WTC11 (cell line): ENCODE results near the gene TMEM179B. TPM values are rescaled to one million over a fixed set of nuclear protein-coding genes. Genes with fewer than 3 reads are reported as not detected.
"Not testable (repeated sequence)": the region's sequence is repeated elsewhere in the genome, so short reads cannot be mapped to it uniquely, and the experiment has no call there.

Source experiments
- ATAC-seq: fragments of 200-7000 bp; cut with Tn5 transposase; 2 replicates; pipeline ENCODE4 v1.10.0; 2021; ENCODE audit warnings: mild to moderate bottlenecking, moderate library complexity
- CTCF ChIA-PET: fragments of 300-600 bp; sonication (Branson Sonifier 250); formaldehyde crosslinking; loops from one replicate; lab custom pipeline; 2021; ENCODE audit warnings: antibody characterized with exemption; lab: Charles Lee
- POLR2A ChIA-PET: fragments of 350-600 bp; sonication (Branson Sonifier 250); formaldehyde crosslinking; loops from one replicate; lab custom pipeline; 2021; ENCODE audit warnings: antibody characterized with exemption; lab: Charles Lee
- DNase-seq: peaks from one replicate; pipeline ENCODE4 v3.0.0; 2021; ENCODE audit warnings: low spot score
- H3K27ac Mint-ChIP-seq: 2 replicates; pipeline ENCODE4 v1.8.0; 2021; ENCODE audit warnings: mixed read lengths
- H3K27me3 Mint-ChIP-seq: 2 replicates; pipeline ENCODE4 v1.8.0; 2021; ENCODE audit warnings: low read depth, mild to moderate bottlenecking, moderate library complexity, mixed read lengths
- H3K36me3 Mint-ChIP-seq: 2 replicates; pipeline ENCODE4 v1.8.0; 2021; ENCODE audit warnings: mixed read lengths
- H3K4me1 Mint-ChIP-seq: 2 replicates; pipeline ENCODE4 v1.8.0; 2022; ENCODE audit warnings: mixed read lengths
- H3K4me3 Mint-ChIP-seq: 2 replicates; pipeline ENCODE4 v1.8.0; 2021; ENCODE audit warnings: mild to moderate bottlenecking, moderate library complexity, mixed read lengths
- H3K9me3 Mint-ChIP-seq: 2 replicates; pipeline ENCODE4 v1.8.0; 2021; ENCODE audit warnings: mixed read lengths
- EMX1 ChIP-seq: fragments of 250-450 bp; sonication (Bioruptor Pico); IDR thresholded peaks from 2 replicates; pipeline ENCODE4 v1.8.0; 2021; ENCODE audit warnings: mild to moderate bottlenecking
- GABPB1 ChIP-seq: sonication (generic); formaldehyde crosslinking; IDR thresholded peaks from 2 replicates; pipeline ENCODE4 v1.8.1; 2023; ENCODE audit warnings: mild to moderate bottlenecking, missing genetic modification reagents
- MXD4 ChIP-seq: fragments of 250-450 bp; sonication (Bioruptor Pico); IDR thresholded peaks from 2 replicates; pipeline ENCODE4 v1.8.0; 2021; ENCODE audit warnings: mild to moderate bottlenecking, moderate library complexity, borderline replicate concordance
- NFATC4 ChIP-seq: fragments of 250-450 bp; sonication (Bioruptor Pico); IDR thresholded peaks from 2 replicates; pipeline ENCODE4 v1.9.0; 2021; ENCODE audit warnings: mild to moderate bottlenecking
- OVOL2 ChIP-seq: fragments of 250-450 bp; sonication (Bioruptor Pico); IDR thresholded peaks from 2 replicates; pipeline ENCODE4 v1.9.0; 2021; ENCODE audit warnings: mild to moderate bottlenecking, borderline replicate concordance
- PRRX2 ChIP-seq: fragments of 250-450 bp; sonication (Bioruptor Pico); IDR thresholded peaks from 2 replicates; pipeline ENCODE4 v1.8.0; 2021; ENCODE audit warnings: mild to moderate bottlenecking
- TP53 ChIP-seq: sonication (generic); formaldehyde crosslinking; IDR thresholded peaks from 2 replicates; pipeline ENCODE4 v1.8.1; 2023; ENCODE audit warnings: mild to moderate bottlenecking, missing genetic modification reagents
- ZNF263 ChIP-seq: sonication (generic); formaldehyde crosslinking; IDR thresholded peaks from 2 replicates; pipeline ENCODE4 v1.8.1; 2022; ENCODE audit warnings: low read depth, mild to moderate bottlenecking, moderate library complexity, missing genetic modification reagents
- total RNA-seq: library from RNA; stranded (reverse); gene quantifications from 3 replicates; pipeline ENCODE4 v1.2.3, GENCODE V29; 2021
- TF ChIP-seq, protein P1 (sequence below): sonication (generic); formaldehyde crosslinking; IDR thresholded peaks from 2 replicates; pipeline ENCODE4 v1.8.1; 2022; ENCODE audit warnings: missing genetic modification reagents, borderline replicate concordance
- TF ChIP-seq, protein P2 (sequence below): sonication (generic); formaldehyde crosslinking; IDR thresholded peaks from 2 replicates; pipeline ENCODE4 v1.8.1; 2023; ENCODE audit warnings: mild to moderate bottlenecking, missing genetic modification reagents, moderate library complexity
- TF ChIP-seq, protein P3 (sequence below): sonication (generic); formaldehyde crosslinking; IDR thresholded peaks from 2 replicates; pipeline ENCODE4 v1.8.0; 2023; ENCODE audit warnings: missing genetic modification reagents
- TF ChIP-seq, protein P4 (sequence below): sonication (generic); formaldehyde crosslinking; IDR thresholded peaks from 2 replicates; pipeline ENCODE4 v1.8.1; 2022; ENCODE audit warnings: low read depth, mild to moderate bottlenecking, moderate library complexity, missing genetic modification reagents, borderline replicate concordance
- TF ChIP-seq, protein P5 (sequence below): sonication (generic); formaldehyde crosslinking; IDR thresholded peaks from 2 replicates; pipeline ENCODE4 v1.8.1; 2023; ENCODE audit warnings: mild to moderate bottlenecking, missing genetic modification reagents

Gene TMEM179B
- total RNA-seq, 1 experiment from 2014 or later: 21.4 TPM

DNA sequence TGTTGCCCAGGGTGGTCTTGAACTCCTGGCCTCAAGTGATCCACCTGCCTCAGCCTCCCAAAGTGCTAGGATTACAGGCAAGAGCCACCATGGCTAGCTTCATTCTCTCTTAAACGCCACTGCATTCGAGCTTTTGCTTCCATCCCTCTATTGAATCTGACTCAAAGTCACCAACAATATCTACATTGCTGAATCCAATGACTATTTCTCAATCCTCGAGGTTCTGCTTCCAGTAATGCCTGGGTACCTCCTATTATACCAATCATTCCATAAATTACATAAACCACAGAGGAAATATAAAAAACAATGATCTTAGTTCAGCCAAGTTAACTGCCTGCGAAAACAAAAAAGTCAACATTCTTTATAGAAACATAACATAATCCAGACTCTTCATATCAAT lies 29.9 kb downstream of the TMEM179B start:
- H3K27ac Mint-ChIP-seq: no peak overlapping the region; the same call in 1 of the 2 replicates
- H3K27me3 Mint-ChIP-seq: no peaks in the 10 kb centered on the region
- TF ChIP-seq, protein P1, sequence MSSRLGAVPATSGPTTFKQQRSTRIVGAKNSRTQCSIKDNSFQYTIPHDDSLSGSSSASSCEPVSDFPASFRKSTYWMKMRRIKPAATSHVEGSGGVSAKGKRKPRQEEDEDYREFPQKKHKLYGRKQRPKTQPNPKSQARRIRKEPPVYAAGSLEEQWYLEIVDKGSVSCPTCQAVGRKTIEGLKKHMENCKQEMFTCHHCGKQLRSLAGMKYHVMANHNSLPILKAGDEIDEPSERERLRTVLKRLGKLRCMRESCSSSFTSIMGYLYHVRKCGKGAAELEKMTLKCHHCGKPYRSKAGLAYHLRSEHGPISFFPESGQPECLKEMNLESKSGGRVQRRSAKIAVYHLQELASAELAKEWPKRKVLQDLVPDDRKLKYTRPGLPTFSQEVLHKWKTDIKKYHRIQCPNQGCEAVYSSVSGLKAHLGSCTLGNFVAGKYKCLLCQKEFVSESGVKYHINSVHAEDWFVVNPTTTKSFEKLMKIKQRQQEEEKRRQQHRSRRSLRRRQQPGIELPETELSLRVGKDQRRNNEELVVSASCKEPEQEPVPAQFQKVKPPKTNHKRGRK (CRISPR knock-in tag): no peak
- TF ChIP-seq NFATC4 (CRISPR knock-in tag): no peak
- TF ChIP-seq, protein P2, sequence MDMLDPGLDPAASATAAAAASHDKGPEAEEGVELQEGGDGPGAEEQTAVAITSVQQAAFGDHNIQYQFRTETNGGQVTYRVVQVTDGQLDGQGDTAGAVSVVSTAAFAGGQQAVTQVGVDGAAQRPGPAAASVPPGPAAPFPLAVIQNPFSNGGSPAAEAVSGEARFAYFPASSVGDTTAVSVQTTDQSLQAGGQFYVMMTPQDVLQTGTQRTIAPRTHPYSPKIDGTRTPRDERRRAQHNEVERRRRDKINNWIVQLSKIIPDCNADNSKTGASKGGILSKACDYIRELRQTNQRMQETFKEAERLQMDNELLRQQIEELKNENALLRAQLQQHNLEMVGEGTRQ (CRISPR knock-in tag): no peak
- TF ChIP-seq PRRX2 (CRISPR knock-in tag): no peak
- TF ChIP-seq, protein P3, sequence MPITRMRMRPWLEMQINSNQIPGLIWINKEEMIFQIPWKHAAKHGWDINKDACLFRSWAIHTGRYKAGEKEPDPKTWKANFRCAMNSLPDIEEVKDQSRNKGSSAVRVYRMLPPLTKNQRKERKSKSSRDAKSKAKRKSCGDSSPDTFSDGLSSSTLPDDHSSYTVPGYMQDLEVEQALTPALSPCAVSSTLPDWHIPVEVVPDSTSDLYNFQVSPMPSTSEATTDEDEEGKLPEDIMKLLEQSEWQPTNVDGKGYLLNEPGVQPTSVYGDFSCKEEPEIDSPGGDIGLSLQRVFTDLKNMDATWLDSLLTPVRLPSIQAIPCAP (CRISPR knock-in tag): no peak
- TF ChIP-seq OVOL2 (CRISPR knock-in tag): no peak
- TF ChIP-seq, protein P4, sequence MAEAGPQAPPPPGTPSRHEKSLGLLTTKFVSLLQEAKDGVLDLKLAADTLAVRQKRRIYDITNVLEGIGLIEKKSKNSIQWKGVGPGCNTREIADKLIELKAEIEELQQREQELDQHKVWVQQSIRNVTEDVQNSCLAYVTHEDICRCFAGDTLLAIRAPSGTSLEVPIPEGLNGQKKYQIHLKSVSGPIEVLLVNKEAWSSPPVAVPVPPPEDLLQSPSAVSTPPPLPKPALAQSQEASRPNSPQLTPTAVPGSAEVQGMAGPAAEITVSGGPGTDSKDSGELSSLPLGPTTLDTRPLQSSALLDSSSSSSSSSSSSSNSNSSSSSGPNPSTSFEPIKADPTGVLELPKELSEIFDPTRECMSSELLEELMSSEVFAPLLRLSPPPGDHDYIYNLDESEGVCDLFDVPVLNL (CRISPR knock-in tag): no peak
- TF ChIP-seq EMX1 (CRISPR knock-in tag): no peak
- no peak for TF ChIP-seq MXD4 (CRISPR knock-in tag)
- no peak for TF ChIP-seq GABPB1 (CRISPR knock-in tag)
- TF ChIP-seq, protein P5, sequence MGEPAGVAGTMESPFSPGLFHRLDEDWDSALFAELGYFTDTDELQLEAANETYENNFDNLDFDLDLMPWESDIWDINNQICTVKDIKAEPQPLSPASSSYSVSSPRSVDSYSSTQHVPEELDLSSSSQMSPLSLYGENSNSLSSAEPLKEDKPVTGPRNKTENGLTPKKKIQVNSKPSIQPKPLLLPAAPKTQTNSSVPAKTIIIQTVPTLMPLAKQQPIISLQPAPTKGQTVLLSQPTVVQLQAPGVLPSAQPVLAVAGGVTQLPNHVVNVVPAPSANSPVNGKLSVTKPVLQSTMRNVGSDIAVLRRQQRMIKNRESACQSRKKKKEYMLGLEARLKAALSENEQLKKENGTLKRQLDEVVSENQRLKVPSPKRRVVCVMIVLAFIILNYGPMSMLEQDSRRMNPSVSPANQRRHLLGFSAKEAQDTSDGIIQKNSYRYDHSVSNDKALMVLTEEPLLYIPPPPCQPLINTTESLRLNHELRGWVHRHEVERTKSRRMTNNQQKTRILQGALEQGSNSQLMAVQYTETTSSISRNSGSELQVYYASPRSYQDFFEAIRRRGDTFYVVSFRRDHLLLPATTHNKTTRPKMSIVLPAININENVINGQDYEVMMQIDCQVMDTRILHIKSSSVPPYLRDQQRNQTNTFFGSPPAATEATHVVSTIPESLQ (CRISPR knock-in tag): no peak
- ATAC-seq: no peak
- no peaks in the 10 kb centered on the region for H3K4me1 Mint-ChIP-seq
- H3K4me3 Mint-ChIP-seq: no peak overlapping the region
- ChIA-PET CTCF (no interaction called here), POLR2A (interaction anchor here (0.7 to 1.0 kb wide), 2 partner anchors 8 to 12 kb away, joined by 3 to 6 read pairs; partner anchors contain the start of gene NXF1)
- DNase-seq: no peak
- H3K9me3 Mint-ChIP-seq: no peaks in the 10 kb centered on the region
- peaks cover 18% of the 10 kb centered on the region for H3K36me3 Mint-ChIP-seq

DNA sequence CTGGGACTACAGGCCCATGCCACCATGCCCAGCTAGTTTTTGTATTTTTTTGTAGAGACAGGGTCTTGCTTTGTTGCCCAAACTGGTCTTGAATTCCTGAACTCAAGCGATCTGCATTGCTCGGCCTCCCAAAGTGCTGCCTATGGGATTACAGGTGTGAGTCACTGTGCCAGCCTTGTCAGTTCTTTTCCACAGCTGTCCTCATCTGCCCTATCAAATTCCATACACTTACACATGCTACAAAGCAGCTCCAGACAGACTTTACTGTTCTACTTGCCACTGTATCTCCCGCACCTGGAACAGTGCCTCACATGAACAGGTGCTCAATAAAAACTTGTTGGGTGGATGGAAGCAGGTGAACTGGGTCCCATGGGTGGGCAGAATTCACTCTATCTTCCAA lies 36.5 kb downstream of the TMEM179B start:
- ChIA-PET POLR2A (interaction anchor here (0.6 to 0.7 kb wide), 2 partner anchors 10 to 42 kb away, joined by 3 to 6 read pairs; no protein-coding TSS in a partner anchor), CTCF (no interaction called here)
- H3K27ac Mint-ChIP-seq: no peak overlapping the region
- peaks cover 62% of the 10 kb centered on the region for H3K36me3 Mint-ChIP-seq
- H3K4me3 Mint-ChIP-seq: no peak overlapping the region
- H3K27me3 Mint-ChIP-seq: no peaks in the 10 kb centered on the region
- no peaks in the 10 kb centered on the region for H3K9me3 Mint-ChIP-seq
- no peaks in the 10 kb centered on the region for H3K4me1 Mint-ChIP-seq
- no peak for DNase-seq
- TF ChIP-seq ZNF263 (CRISPR knock-in tag) (no peak), TP53 (CRISPR knock-in tag) (no peak)
- ATAC-seq: no peak

DNA sequence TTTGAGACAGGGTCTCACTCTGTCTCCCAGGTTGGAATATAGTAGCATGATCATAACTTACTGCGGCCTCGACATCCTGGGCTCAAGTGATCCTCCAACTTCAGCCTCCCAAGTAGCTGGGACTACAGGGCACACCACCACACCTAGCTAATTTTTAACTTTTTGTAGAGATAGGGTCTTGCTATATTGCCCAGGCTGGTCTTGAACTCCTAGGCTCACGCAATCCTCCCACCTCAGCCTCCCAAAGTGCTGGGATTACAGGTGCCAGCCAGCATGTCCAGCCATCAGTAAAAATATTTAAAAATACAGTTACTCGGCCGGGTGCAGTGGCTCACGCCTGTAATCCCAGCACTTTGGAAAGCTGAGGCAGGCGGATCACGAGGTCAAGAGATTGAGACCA lies 40.9 kb downstream of the TMEM179B start:
- ATAC-seq, DNase-seq, H3K27me3 Mint-ChIP-seq, H3K4me1 Mint-ChIP-seq, H3K4me3 Mint-ChIP-seq, H3K9me3 Mint-ChIP-seq, H3K27ac Mint-ChIP-seq, CTCF ChIA-PET: not testable (repeated sequence)
- peaks cover 38% of the 10 kb centered on the region for H3K36me3 Mint-ChIP-seq
- POLR2A ChIA-PET: interaction anchor here (1.1 kb wide), 1 partner anchor 22 kb away, joined by 3 read pairs; no protein-coding TSS in a partner anchor
